GM12878 (cell line): ENCODE measurements around the gene KRTAP5-2. TPM values are rescaled to one million over a fixed set of nuclear protein-coding genes. Genes with fewer than 3 reads are reported as not detected.

Experiments
- ATAC-seq: fragments of 200-7000 bp; cut with Tn5 transposase; 3 replicates; pipeline ENCODE4 v1.9.1; 2020; ENCODE audit warnings: mild to moderate bottlenecking, moderate library complexity
- BruUV-seq: library from RNA; stranded (reverse); fragments of 400-500 nt; replicated peaks from 2 replicates; lab custom pipeline; 2021; lab: Mats Ljungman, UMichigan
- CTCF ChIA-PET: fragments of 300-600 bp; sonication (Branson Sonifier 250); formaldehyde crosslinking; extraction: SDS; loops from one replicate; lab custom pipeline; 2021; ENCODE audit warnings: inconsistent platforms; lab: Yijun Ruan, JAX
- POLR2A ChIA-PET: fragments of 350-600 bp; formaldehyde crosslinking; extraction: SDS; loops from one replicate; lab custom pipeline; 2021; ENCODE audit warnings: inconsistent platforms; lab: Charles Lee
- RAD21 ChIA-PET: fragments of 300-600 bp; sonication (Branson Sonifier 250); formaldehyde crosslinking; loops from one replicate; lab custom pipeline; 2023; ENCODE audit warnings: antibody characterized with exemption; ENCODE audit not compliant: unreplicated experiment; lab: Charles Lee
- SMC1A ChIA-PET: fragments of 300-600 bp; sonication (Branson Sonifier 250); formaldehyde crosslinking; loops from one replicate; lab custom pipeline; 2023; ENCODE audit not compliant: unreplicated experiment, uncharacterized antibody; lab: Charles Lee
- DNase-seq: peaks from one replicate; pipeline ENCODE4 v3.0.0-alpha.2; 2011; ENCODE audit warnings: low read depth, low spot score
- FAIRE-seq: peaks from 3 replicates; lab custom pipeline; 2011; peaks lifted over from hg19 to GRCh38; lab: Jason Lieb, UNC
- H2AFZ ChIP-seq: 2 replicates; pipeline ENCODE4 v1.6.0; 2011; ENCODE audit warnings: low read depth, low read length, control low read depth; ENCODE audit not compliant: control insufficient read depth
- H3K27ac ChIP-seq: 2 replicates; pipeline ENCODE4 v1.5.1; 2011; ENCODE audit warnings: control low read depth; ENCODE audit not compliant: control insufficient read depth, insufficient read depth
- H3K27me3 ChIP-seq, 2 experiments: replicated peaks in 1 of 2; 2 replicates each; pipeline versions ENCODE4 v1.6.0 to v1.6.1; 2011; ENCODE audit warnings: low read length in 1 of 2; ENCODE audit not compliant: control insufficient read depth in 2 of 2, insufficient read depth in 2 of 2
- H3K36me3 ChIP-seq, 2 experiments: 2 replicates each; pipeline ENCODE4 v1.5.1; 2011; ENCODE audit warnings: low read length in 1 of 2; ENCODE audit not compliant: control insufficient read depth in 2 of 2, insufficient read depth in 2 of 2
- H3K4me1 ChIP-seq: 2 replicates; pipeline ENCODE4 v1.6.1; 2011; ENCODE audit warnings: mild to moderate bottlenecking, low read length, moderate library complexity, mixed read lengths; ENCODE audit not compliant: control insufficient read depth, insufficient read depth
- H3K4me2 ChIP-seq: 2 replicates; pipeline ENCODE4 v1.6.0; 2011; ENCODE audit warnings: control low read depth; ENCODE audit not compliant: control insufficient read depth, insufficient read depth
- H3K4me3 ChIP-seq: fragments of 200-600 bp; sonication (generic); 2 replicates; pipeline ENCODE4 v1.5.1; 2016
- H3K79me2 ChIP-seq: 2 replicates; pipeline ENCODE4 v1.6.0; 2011; ENCODE audit warnings: low read length; ENCODE audit not compliant: control insufficient read depth, insufficient read depth
- H3K9ac ChIP-seq: 2 replicates; pipeline ENCODE4 v1.8.0; 2011; ENCODE audit warnings: low read length, control low read depth, mixed read lengths; ENCODE audit not compliant: control insufficient read depth, insufficient read depth
- H3K9me3 ChIP-seq: replicated peaks from 3 replicates; pipeline ENCODE4 v1.5.1; 2011; ENCODE audit warnings: mild to moderate bottlenecking, low read length; ENCODE audit not compliant: control insufficient read depth, insufficient read depth
- H4K20me1 ChIP-seq: 2 replicates; pipeline ENCODE4 v1.6.0; 2011; ENCODE audit not compliant: control insufficient read depth, insufficient read depth
- CBX5 ChIP-seq: sonication (generic); IDR thresholded peaks from 2 replicates; pipeline ENCODE4 v1.6.1; 2016; ENCODE audit warnings: low read depth, moderate library complexity, mild to moderate bottlenecking, inconsistent platforms
- EP300 ChIP-seq, 2 experiments: fragments of 150-350 bp in 1 of 2; IDR thresholded peaks; 2 replicates each; pipeline ENCODE4 v1.6.1; 2011 to 2012; ENCODE audit warnings: low read depth in 2 of 2, low read length in 2 of 2, borderline replicate concordance in 1 of 2, improper control_type of control experiment in 1 of 2, inconsistent platforms in 1 of 2; ENCODE audit not compliant: control insufficient read depth in 1 of 2
- EZH2 ChIP-seq: IDR thresholded peaks from 2 replicates; pipeline ENCODE4 v1.6.1; 2012; ENCODE audit warnings: low read depth, mild to moderate bottlenecking, control low read depth, inconsistent platforms, low read length, borderline replicate concordance; ENCODE audit not compliant: control insufficient read depth
- NFYA ChIP-seq: IDR thresholded peaks from 2 replicates; pipeline ENCODE4 v1.6.1; 2011; ENCODE audit warnings: low read depth, mild to moderate bottlenecking, low read length, improper control_type of control experiment, borderline replicate concordance
- PAX8 ChIP-seq: fragments of 450-650 bp; IDR thresholded peaks from 2 replicates; pipeline ENCODE4 v1.6.1; 2017; ENCODE audit warnings: mild to moderate bottlenecking, moderate library complexity
- POLR2A ChIP-seq: IDR thresholded peaks from 2 replicates; pipeline ENCODE4 v1.6.1; 2011; ENCODE audit warnings: low read depth, mild to moderate bottlenecking, low read length
- RELA ChIP-seq: fragments of 450-650 bp; IDR thresholded peaks from 2 replicates; pipeline ENCODE4 v1.8.0; 2014; ENCODE audit warnings: borderline replicate concordance; ENCODE audit not compliant: partially characterized antibody
- REST ChIP-seq: IDR thresholded peaks from 2 replicates; pipeline ENCODE4 v1.6.1; 2012; ENCODE audit warnings: mild to moderate bottlenecking, low read depth, low read length
- RUNX3 ChIP-seq: IDR thresholded peaks from 2 replicates; pipeline ENCODE4 v1.6.1; 2012; ENCODE audit warnings: low read length, inconsistent platforms
- WRNIP1 ChIP-seq: IDR thresholded peaks from 2 replicates; pipeline ENCODE4 v1.6.1; 2011; ENCODE audit warnings: low read depth, low read length, improper control_type of control experiment, borderline replicate concordance
- WGBS: methylation state at CpG from one replicate; pipeline ENCODE4 v1.1.6; 2016; ENCODE audit warnings: low lambda C conversion rate; ENCODE audit not compliant: insufficient replicate concordance, insufficient coverage; ENCODE audit errors: missing lambda C conversion rate; 5-methylcytosine and 5-hydroxymethylcytosine counted together
- in situ Hi-C: fragments of 300-500 bp; cut with MboI; formaldehyde crosslinking; loops from 9 replicates; pipeline ENCODE4 v1.14.3; 2018; ENCODE audit warnings: mixed read lengths
- intact Hi-C: fragments of 100-400 bp; cut with micrococcal nuclease; formaldehyde crosslinking; loops from one replicate; pipeline ENCODE4 v1.14.2; 2022; ENCODE audit not compliant: unreplicated experiment
- polyA plus RNA-seq, 11 experiments: library from polyadenylated mRNA; depleted of rRNA in 4 of 11; unstranded in 6 of 11; stranded (reverse) in 5 of 11; fragments of >200 nt; fragmentation: Nextera tagmentation in 4 of 11; fragmentation: Illumina TruSeq in 1 of 11; extraction: Ambion mirVana in 4 of 11; extraction: Trizol in 1 of 11; gene quantifications; 1 replicate in 1 of 11; 2 replicates in 10 of 11; pipeline versions ENCODE4 v1.2.1 to v1.2.3, GENCODE V29; 2011 to 2016; ENCODE audit warnings: inconsistent platforms in 2 of 11, missing spikeins in 2 of 11, low read depth in 1 of 11
- total RNA-seq, 4 experiments: library from RNA; depleted of rRNA in 3 of 4; stranded (reverse); fragments of >200 nt in 3 of 4; fragmentation: Illumina TruSeq in 1 of 4; extraction: Trizol in 1 of 4; gene quantifications; 2 replicates each; pipeline versions ENCODE4 v1.2.1 to v1.2.3, GENCODE V29; 2013 to 2021
- TF ChIP-seq, protein P1 (sequence below): IDR thresholded peaks from 2 replicates; pipeline ENCODE4 v1.6.1; 2012; ENCODE audit warnings: improper control_type of control experiment, low read depth, low read length; ENCODE audit not compliant: insufficient replicate concordance
- TF ChIP-seq, protein P2 (sequence below): fragments of 450-650 bp; IDR thresholded peaks from 2 replicates; pipeline ENCODE4 v1.6.1; 2018; ENCODE audit warnings: mild to moderate bottlenecking, low read depth, moderate library complexity; ENCODE audit not compliant: partially characterized antibody

The KRTAP5-2 gene
- total and polyA plus RNA-seq, 10 of the 15 experiments (the other 5 are each of a cell fraction or from before 2014, with no cell fraction given), result not detected

DNA sequence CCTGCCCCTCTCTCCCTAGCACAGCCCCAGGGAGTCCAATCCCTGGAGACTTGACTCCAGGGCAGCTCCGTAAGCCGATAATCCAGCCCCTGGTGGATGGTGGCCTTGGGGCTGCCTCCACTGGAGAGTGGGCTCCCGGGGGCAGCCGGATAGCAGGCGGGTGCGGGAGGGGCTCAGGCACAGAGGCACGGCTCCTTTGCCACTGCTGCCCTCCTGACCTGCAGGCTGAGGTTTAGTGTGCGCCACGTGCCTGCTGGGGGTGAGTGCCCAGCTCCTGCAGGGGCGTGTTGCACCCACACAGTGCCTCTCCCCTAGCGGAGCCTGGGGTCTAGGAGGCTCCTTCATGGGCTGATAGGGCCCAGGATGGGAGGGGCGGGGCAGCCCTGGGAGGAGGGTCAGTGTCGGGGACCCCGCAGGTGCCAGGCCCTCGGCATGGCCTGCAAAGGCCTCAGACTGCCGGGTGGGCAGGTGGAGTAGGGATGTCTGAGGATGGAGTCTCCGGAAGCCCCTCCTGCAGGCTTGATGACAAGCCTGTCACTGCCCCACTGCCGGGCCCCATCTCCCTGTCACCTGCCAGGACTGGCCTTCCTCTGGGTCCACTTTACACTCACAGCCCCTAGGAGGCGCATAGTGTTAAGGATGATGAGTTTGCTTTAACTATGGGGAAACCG lies 31.6 kb downstream of the KRTAP5-2 start:
- ChIA-PET CTCF (no interaction called here), RAD21 (interaction anchor here (1.7 kb wide), 1 partner anchor 8 kb away, joined by 5 read pairs; no protein-coding TSS in a partner anchor), POLR2A (no interaction called here), SMC1A (no interaction called here)
- Histone ChIP-seq H3K79me2 (no peaks in the 10 kb centered on the region), H3K4me2 (no peak overlapping the region), H3K9ac (no peak overlapping the region), H3K27ac (no peak overlapping the region), H3K4me3 (no peak overlapping the region), H3K36me3 (no peaks in the 10 kb centered on the region), H4K20me1 (no peaks in the 10 kb centered on the region), H3K4me1 (no peaks in the 10 kb centered on the region), H3K9me3 (no peaks in the 10 kb centered on the region), H3K27me3 (peaks cover 2 to 3% of the 10 kb centered on the region in 2 experiments; a peak in 3 of 4 replicates), H2AFZ (no peak overlapping the region)
- DNase-seq (no peak), ATAC-seq (no peak), FAIRE-seq (no peak)
- intact Hi-C loops, result no loop called here
- no TSS peak for BruUV-seq
- in situ Hi-C loops, result no loop called here
- 41% methylated on average over 20 of the region's 20 CpGs for WGBS
- TF ChIP-seq WRNIP1 (no peak), RELA (no peak), CBX5 (no peak), EZH2 (no peak), POLR2A (no peak), PAX8 (no peak), EP300 (IDR thresholded peaks at IDR 0.05; ENCODE audit: borderline replicate concordance in 1 of 2, control insufficient read depth in 1 of 2, low read depth in 2 of 2, low read length in 2 of 2) (no peak), NFYA (no peak), REST (no peak), RUNX3 (no peak)
- TF ChIP-seq, protein P1, sequence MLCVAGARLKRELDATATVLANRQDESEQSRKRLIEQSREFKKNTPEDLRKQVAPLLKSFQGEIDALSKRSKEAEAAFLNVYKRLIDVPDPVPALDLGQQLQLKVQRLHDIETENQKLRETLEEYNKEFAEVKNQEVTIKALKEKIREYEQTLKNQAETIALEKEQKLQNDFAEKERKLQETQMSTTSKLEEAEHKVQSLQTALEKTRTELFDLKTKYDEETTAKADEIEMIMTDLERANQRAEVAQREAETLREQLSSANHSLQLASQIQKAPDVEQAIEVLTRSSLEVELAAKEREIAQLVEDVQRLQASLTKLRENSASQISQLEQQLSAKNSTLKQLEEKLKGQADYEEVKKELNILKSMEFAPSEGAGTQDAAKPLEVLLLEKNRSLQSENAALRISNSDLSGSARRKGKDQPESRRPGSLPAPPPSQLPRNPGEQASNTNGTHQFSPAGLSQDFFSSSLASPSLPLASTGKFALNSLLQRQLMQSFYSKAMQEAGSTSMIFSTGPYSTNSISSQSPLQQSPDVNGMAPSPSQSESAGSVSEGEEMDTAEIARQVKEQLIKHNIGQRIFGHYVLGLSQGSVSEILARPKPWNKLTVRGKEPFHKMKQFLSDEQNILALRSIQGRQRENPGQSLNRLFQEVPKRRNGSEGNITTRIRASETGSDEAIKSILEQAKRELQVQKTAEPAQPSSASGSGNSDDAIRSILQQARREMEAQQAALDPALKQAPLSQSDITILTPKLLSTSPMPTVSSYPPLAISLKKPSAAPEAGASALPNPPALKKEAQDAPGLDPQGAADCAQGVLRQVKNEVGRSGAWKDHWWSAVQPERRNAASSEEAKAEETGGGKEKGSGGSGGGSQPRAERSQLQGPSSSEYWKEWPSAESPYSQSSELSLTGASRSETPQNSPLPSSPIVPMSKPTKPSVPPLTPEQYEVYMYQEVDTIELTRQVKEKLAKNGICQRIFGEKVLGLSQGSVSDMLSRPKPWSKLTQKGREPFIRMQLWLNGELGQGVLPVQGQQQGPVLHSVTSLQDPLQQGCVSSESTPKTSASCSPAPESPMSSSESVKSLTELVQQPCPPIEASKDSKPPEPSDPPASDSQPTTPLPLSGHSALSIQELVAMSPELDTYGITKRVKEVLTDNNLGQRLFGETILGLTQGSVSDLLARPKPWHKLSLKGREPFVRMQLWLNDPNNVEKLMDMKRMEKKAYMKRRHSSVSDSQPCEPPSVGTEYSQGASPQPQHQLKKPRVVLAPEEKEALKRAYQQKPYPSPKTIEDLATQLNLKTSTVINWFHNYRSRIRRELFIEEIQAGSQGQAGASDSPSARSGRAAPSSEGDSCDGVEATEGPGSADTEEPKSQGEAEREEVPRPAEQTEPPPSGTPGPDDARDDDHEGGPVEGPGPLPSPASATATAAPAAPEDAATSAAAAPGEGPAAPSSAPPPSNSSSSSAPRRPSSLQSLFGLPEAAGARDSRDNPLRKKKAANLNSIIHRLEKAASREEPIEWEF, result no peak
- TF ChIP-seq, protein P2, sequence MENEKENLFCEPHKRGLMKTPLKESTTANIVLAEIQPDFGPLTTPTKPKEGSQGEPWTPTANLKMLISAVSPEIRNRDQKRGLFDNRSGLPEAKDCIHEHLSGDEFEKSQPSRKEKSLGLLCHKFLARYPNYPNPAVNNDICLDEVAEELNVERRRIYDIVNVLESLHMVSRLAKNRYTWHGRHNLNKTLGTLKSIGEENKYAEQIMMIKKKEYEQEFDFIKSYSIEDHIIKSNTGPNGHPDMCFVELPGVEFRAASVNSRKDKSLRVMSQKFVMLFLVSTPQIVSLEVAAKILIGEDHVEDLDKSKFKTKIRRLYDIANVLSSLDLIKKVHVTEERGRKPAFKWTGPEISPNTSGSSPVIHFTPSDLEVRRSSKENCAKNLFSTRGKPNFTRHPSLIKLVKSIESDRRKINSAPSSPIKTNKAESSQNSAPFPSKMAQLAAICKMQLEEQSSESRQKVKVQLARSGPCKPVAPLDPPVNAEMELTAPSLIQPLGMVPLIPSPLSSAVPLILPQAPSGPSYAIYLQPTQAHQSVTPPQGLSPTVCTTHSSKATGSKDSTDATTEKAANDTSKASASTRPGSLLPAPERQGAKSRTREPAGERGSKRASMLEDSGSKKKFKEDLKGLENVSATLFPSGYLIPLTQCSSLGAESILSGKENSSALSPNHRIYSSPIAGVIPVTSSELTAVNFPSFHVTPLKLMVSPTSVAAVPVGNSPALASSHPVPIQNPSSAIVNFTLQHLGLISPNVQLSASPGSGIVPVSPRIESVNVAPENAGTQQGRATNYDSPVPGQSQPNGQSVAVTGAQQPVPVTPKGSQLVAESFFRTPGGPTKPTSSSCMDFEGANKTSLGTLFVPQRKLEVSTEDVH, result no peak
